ENCODE measurements around the gene PRKCA. TPM values are rescaled to one million over a fixed set of nuclear protein-coding genes. Genes with fewer than 3 reads are reported as not detected.

The PRKCA gene
- total RNA-seq, 4 donors from 2014 or later = 9.0 to 76.1 (median 15.1) TPM

GRCh38 chr17:66365903-66366302, 63.5 kb downstream of the PRKCA start:
- Histone ChIP-seq H3K27me3 (no peaks in the 10 kb centered on the region), H3K27ac (no peak overlapping the region), H3K4me1 (no peaks in the 10 kb centered on the region), H3K36me3 (no peaks in the 10 kb centered on the region), H3K4me3 (no peak overlapping the region), H3K9me3 (no peaks in the 10 kb centered on the region)
- TF ChIP-seq CTCF (IDR thresholded peaks at IDR 0.05) (no peak), POLR2A (IDR thresholded peaks at IDR 0.05) (no peak)
- no peak for DNase-seq
- intact Hi-C loops (cut with DNase I; ENCODE audit: low total_unique reads) = no loop called here

- Histone ChIP-seq H3K4me1 (no peaks in the 10 kb centered on the region), H3K27ac (no peak overlapping the region), H3K9me3 (no peaks in the 10 kb centered on the region), H3K4me3 (no peak overlapping the region), H3K27me3 (no peaks in the 10 kb centered on the region), H3K36me3 (no peaks in the 10 kb centered on the region)
- intact Hi-C loops (cut with DNase I; ENCODE audit: low total_unique reads) = no loop called here
- no peak for DNase-seq
- TF ChIP-seq POLR2A (IDR thresholded peaks at IDR 0.05) (no peak), CTCF (IDR thresholded peaks at IDR 0.05) (no peak)
These were observed 64.7 kb downstream of the PRKCA start for GRCh38 chr17:66367107-66367506.

GRCh38 chr17:66369830-66370229, 67.4 kb downstream of the PRKCA start:
- TF ChIP-seq CTCF (IDR thresholded peaks at IDR 0.05) (no peak), POLR2A (IDR thresholded peaks at IDR 0.05) (no peak)
- DNase-seq = no peak
- H3K27me3 ChIP-seq = no peaks in the 10 kb centered on the region
- H3K4me3 ChIP-seq = no peak overlapping the region
- no peaks in the 10 kb centered on the region for H3K4me1 ChIP-seq
- H3K27ac ChIP-seq = no peak overlapping the region
- no peaks in the 10 kb centered on the region for H3K36me3 ChIP-seq
- intact Hi-C loops (cut with DNase I; ENCODE audit: low total_unique reads) = no loop called here
- no peaks in the 10 kb centered on the region for H3K9me3 ChIP-seq

GRCh38 chr17:66371561-66371960, 69.1 kb downstream of the PRKCA start:
- H3K4me1 ChIP-seq = no peaks in the 10 kb centered on the region
- no peaks in the 10 kb centered on the region for H3K9me3 ChIP-seq
- H3K27ac ChIP-seq = no peak overlapping the region
- H3K36me3 ChIP-seq = no peaks in the 10 kb centered on the region
- H3K4me3 ChIP-seq = no peak overlapping the region
- DNase-seq = no peak
- intact Hi-C loops (cut with DNase I; ENCODE audit: low total_unique reads) = no loop called here
- TF ChIP-seq POLR2A (IDR thresholded peaks at IDR 0.05) = no peak
- no peak for TF ChIP-seq CTCF (IDR thresholded peaks at IDR 0.05)
- no peaks in the 10 kb centered on the region for H3K27me3 ChIP-seq

- H3K4me1 ChIP-seq = no peaks in the 10 kb centered on the region
- no peak for DNase-seq
- TF ChIP-seq CTCF (IDR thresholded peaks at IDR 0.05) = no peak
- no peak for TF ChIP-seq POLR2A (IDR thresholded peaks at IDR 0.05)
- no peak overlapping the region for H3K4me3 ChIP-seq
- H3K36me3 ChIP-seq = no peaks in the 10 kb centered on the region
- no peaks in the 10 kb centered on the region for H3K27me3 ChIP-seq
- intact Hi-C loops (cut with DNase I; ENCODE audit: low total_unique reads) = no loop called here
- H3K27ac ChIP-seq = no peak overlapping the region
- H3K9me3 ChIP-seq = no peaks in the 10 kb centered on the region
These were observed 69.8 kb downstream of the PRKCA start for GRCh38 chr17:66372182-66372581.

All from uterus (tissue), 4 donors.